Vagina (tissue), 2 donors: ENCODE results near the gene FAM50B. TPM values are rescaled to one million over a fixed set of nuclear protein-coding genes. Genes with fewer than 3 reads are reported as not detected.

Experiments
- DNase-seq, 2 donors: peaks; one replicate each; pipeline ENCODE4 v3.0.0-alpha.2; 2017; ENCODE audit errors: extremely low spot score in 2 of 2
- H3K27ac ChIP-seq: fragments of 200-600 bp; sonication (generic); one replicate; pipeline ENCODE4 v1.5.1; 2019
- H3K27me3 ChIP-seq: fragments of 200-600 bp; sonication (generic); one replicate; pipeline ENCODE4 v1.5.1; 2019
- H3K36me3 ChIP-seq, 2 donors: fragments of 200-600 bp; sonication (generic); one replicate each; pipeline ENCODE4 v1.5.1; 2017 to 2019
- H3K4me1 ChIP-seq: fragments of 200-600 bp; sonication (generic); one replicate; pipeline ENCODE4 v1.5.1; 2019
- H3K4me3 ChIP-seq, 2 donors: fragments of 200-600 bp; sonication (generic); 1 replicate in 1 of 2; 2 replicates in 1 of 2; pipeline ENCODE4 v1.5.1; 2016 to 2019
- H3K9me3 ChIP-seq: fragments of 200-600 bp; sonication (generic); one replicate; pipeline ENCODE4 v1.5.1; 2019
- POLR2A ChIP-seq, 2 donors: fragments of 450-650 bp; IDR thresholded peaks; one replicate each; pipeline ENCODE4 v1.6.1; 2017; ENCODE audit warnings: antibody characterized with exemption in 2 of 2, mild to moderate bottlenecking in 2 of 2, moderate library complexity in 2 of 2
- POLR2AphosphoS5 ChIP-seq, 2 donors: sonication (generic); formaldehyde crosslinking; IDR thresholded peaks; one replicate each; pipeline ENCODE4 v1.9.0; 2017; ENCODE audit warnings: antibody characterized with exemption in 2 of 2, mild to moderate bottlenecking in 2 of 2, low read depth in 1 of 2; ENCODE audit not compliant: insufficient read depth in 1 of 2
- intact Hi-C: fragments of 100-400 bp; cut with DNase I; formaldehyde crosslinking; loops from one replicate; pipeline ENCODE4 v1.15.1; 2023
- total RNA-seq: library from RNA; depleted of rRNA; stranded (reverse); fragments of >200 nt; gene quantifications from one replicate; pipeline ENCODE4 v1.2.3, GENCODE V29; 2016
- TF ChIP-seq, protein P1 (sequence below), 3 experiments: fragments of 450-650 bp in 2 of 3; fragments of 200-600 bp in 1 of 3; sonication (generic) in 1 of 3; IDR thresholded peaks; one replicate each; pipeline ENCODE4 v1.5.1; 2017 to 2019; ENCODE audit warnings: antibody characterized with exemption in 3 of 3, mild to moderate bottlenecking in 2 of 3, moderate library complexity in 2 of 3

FAM50B gene
- total RNA-seq, 1 donor from 2014 or later = 4.9 TPM

GRCh38 chr6:3835055-3835731, 14.0 kb upstream of the FAM50B start:
- H3K27me3 ChIP-seq = no peaks in the 10 kb centered on the region
- no peaks in the 10 kb centered on the region for H3K4me1 ChIP-seq
- H3K27ac ChIP-seq = no peak overlapping the region
- TF ChIP-seq POLR2A (IDR thresholded peaks at IDR 0.05) (no peak), POLR2AphosphoS5 (IDR thresholded peaks at IDR 0.05; ENCODE audit: insufficient read depth in 1 of 2, low read depth in 1 of 2) (no peak)
- TF ChIP-seq, protein P1, sequence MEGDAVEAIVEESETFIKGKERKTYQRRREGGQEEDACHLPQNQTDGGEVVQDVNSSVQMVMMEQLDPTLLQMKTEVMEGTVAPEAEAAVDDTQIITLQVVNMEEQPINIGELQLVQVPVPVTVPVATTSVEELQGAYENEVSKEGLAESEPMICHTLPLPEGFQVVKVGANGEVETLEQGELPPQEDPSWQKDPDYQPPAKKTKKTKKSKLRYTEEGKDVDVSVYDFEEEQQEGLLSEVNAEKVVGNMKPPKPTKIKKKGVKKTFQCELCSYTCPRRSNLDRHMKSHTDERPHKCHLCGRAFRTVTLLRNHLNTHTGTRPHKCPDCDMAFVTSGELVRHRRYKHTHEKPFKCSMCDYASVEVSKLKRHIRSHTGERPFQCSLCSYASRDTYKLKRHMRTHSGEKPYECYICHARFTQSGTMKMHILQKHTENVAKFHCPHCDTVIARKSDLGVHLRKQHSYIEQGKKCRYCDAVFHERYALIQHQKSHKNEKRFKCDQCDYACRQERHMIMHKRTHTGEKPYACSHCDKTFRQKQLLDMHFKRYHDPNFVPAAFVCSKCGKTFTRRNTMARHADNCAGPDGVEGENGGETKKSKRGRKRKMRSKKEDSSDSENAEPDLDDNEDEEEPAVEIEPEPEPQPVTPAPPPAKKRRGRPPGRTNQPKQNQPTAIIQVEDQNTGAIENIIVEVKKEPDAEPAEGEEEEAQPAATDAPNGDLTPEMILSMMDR (IDR thresholded peaks at IDR 0.05) = no peak
- no peaks in the 10 kb centered on the region for H3K9me3 ChIP-seq
- DNase-seq = peak; percentile 77 to 95
- no peak overlapping the region for H3K4me3 ChIP-seq
- H3K36me3 ChIP-seq = no peaks in the 10 kb centered on the region
- intact Hi-C loops = no loop called here

GRCh38 chr6:3835785-3836184, 13.4 kb upstream of the FAM50B start:
- peak; percentile 2 to 22 for DNase-seq
- no peaks in the 10 kb centered on the region for H3K36me3 ChIP-seq
- H3K4me1 ChIP-seq = no peaks in the 10 kb centered on the region
- TF ChIP-seq POLR2AphosphoS5 (IDR thresholded peaks at IDR 0.05; ENCODE audit: insufficient read depth in 1 of 2, low read depth in 1 of 2) = no peak
- TF ChIP-seq POLR2A (IDR thresholded peaks at IDR 0.05) = no peak
- TF ChIP-seq, protein P1 (IDR thresholded peaks at IDR 0.05) = no peak
- intact Hi-C loops = no loop called here
- no peak overlapping the region for H3K4me3 ChIP-seq
- H3K9me3 ChIP-seq = no peaks in the 10 kb centered on the region
- H3K27ac ChIP-seq = no peak overlapping the region
- H3K27me3 ChIP-seq = no peaks in the 10 kb centered on the region

- no peaks in the 10 kb centered on the region for H3K27me3 ChIP-seq
- H3K36me3 ChIP-seq = no peaks in the 10 kb centered on the region
- TF ChIP-seq POLR2A (IDR thresholded peaks at IDR 0.05) (no peak), POLR2AphosphoS5 (IDR thresholded peaks at IDR 0.05; ENCODE audit: insufficient read depth in 1 of 2, low read depth in 1 of 2) (no peak)
- TF ChIP-seq, protein P1 (IDR thresholded peaks at IDR 0.05) = no peak
- H3K4me1 ChIP-seq = peaks cover under 1% of the 10 kb centered on the region
- intact Hi-C loops = no loop called here
- no peaks in the 10 kb centered on the region for H3K9me3 ChIP-seq
- no peak overlapping the region for H3K4me3 ChIP-seq
- DNase-seq = peak; percentile 40 to 49
- H3K27ac ChIP-seq = no peak overlapping the region
Measured at GRCh38 chr6:3836566-3836965, 12.6 kb upstream of the FAM50B start.

DNA sequence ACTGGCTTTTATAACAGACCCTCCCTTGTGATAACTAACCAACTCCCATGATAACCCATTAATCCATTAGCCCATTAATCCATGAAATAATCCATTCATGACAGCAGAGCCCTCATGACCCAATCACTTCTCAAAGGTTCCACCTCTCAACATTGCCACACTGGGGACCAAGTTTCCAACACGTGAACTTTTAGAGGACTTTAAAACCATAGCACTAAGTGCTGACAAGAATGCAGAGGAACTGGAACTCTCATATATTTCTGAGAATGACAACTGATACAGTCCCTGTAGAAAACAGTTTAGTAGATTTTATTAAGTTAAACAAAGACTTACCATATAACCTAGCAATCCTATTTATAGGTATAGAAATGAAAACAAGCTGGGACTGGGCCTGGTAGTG, 11.4 kb upstream of the FAM50B start:
- Histone ChIP-seq H3K9me3 (no peaks in the 10 kb centered on the region), H3K4me3 (no peak overlapping the region), H3K27me3 (no peaks in the 10 kb centered on the region), H3K4me1 (peaks cover 9% of the 10 kb centered on the region), H3K36me3 (no peaks in the 10 kb centered on the region), H3K27ac (no peak overlapping the region)
- DNase-seq = peak in 1 of 2 donors; percentile 56
- intact Hi-C loops = no loop called here
- TF ChIP-seq POLR2A (IDR thresholded peaks at IDR 0.05) (no peak), POLR2AphosphoS5 (IDR thresholded peaks at IDR 0.05; ENCODE audit: insufficient read depth in 1 of 2, low read depth in 1 of 2) (no peak)
- TF ChIP-seq, protein P1 (IDR thresholded peaks at IDR 0.05) = no peak
